ENCODE results near the gene ATP11A. TPM values are rescaled to one million over a fixed set of nuclear protein-coding genes. Genes with fewer than 3 reads are reported as not detected.

Gene ATP11A
- total and polyA plus RNA-seq, 11 donors: 20.5 to 146 (median 91.2) TPM

GRCh38 chr13:112851107-112852038, 161.5 kb downstream of the ATP11A start:
- Histone ChIP-seq H3K27me3 (no peaks in the 10 kb centered on the region), H3K4me3 (no peak overlapping the region), H3K4me1 (no peaks in the 10 kb centered on the region), H3K9me3 (peaks cover 0 to 16% (median 0%) of the 10 kb centered on the region in 12 donors), H3K36me3 (peaks cover 0 to 89% (median 75%) of the 10 kb centered on the region in 9 donors), H3K27ac (no peak overlapping the region)
- ATAC-seq: no peak
- no peak for TF ChIP-seq CTCF (IDR thresholded peaks at IDR 0.05)
- TF ChIP-seq POLR2A (IDR thresholded peaks at IDR 0.05): no peak
- intact Hi-C loops (cut with DNase I): no loop called here
- DNase-seq: no peak
- WGBS, 4 donors: 93 to 97% (median 94%) methylated on average over 13 of the region's 13 CpGs

GRCh38 chr13:112852392-112852791, 162.6 kb downstream of the ATP11A start:
- peaks cover 0 to 91% (median 81%) of the 10 kb centered on the region in 9 donors for H3K36me3 ChIP-seq
- DNase-seq (no peak), ATAC-seq (no peak)
- intact Hi-C loops (cut with DNase I): no loop called here
- no peaks in the 10 kb centered on the region for H3K4me1 ChIP-seq
- H3K27ac ChIP-seq: no peak overlapping the region
- WGBS, 4 donors: 87 to 95% (median 92%) methylated on average over 15 of the region's 15 CpGs
- no peak overlapping the region for H3K4me3 ChIP-seq
- peaks cover 0 to 11% (median 0%) of the 10 kb centered on the region in 12 donors for H3K9me3 ChIP-seq
- TF ChIP-seq POLR2A (IDR thresholded peaks at IDR 0.05) (no peak), CTCF (IDR thresholded peaks at IDR 0.05) (no peak)
- H3K27me3 ChIP-seq: no peaks in the 10 kb centered on the region

GRCh38 chr13:112852808-112853207, 163.0 kb downstream of the ATP11A start:
- DNase-seq (no peak), ATAC-seq (no peak)
- 96 to 98% (median 97%) methylated on average over 10 of the region's 10 CpGs for WGBS, 4 donors
- Histone ChIP-seq H3K27me3 (no peaks in the 10 kb centered on the region), H3K36me3 (peaks cover 0 to 92% (median 85%) of the 10 kb centered on the region in 9 donors), H3K4me1 (no peaks in the 10 kb centered on the region), H3K4me3 (no peak overlapping the region), H3K9me3 (peaks cover 0 to 7% (median 0%) of the 10 kb centered on the region in 12 donors), H3K27ac (no peak overlapping the region)
- intact Hi-C loops (cut with DNase I): no loop called here
- TF ChIP-seq POLR2A (IDR thresholded peaks at IDR 0.05) (no peak), CTCF (IDR thresholded peaks at IDR 0.05) (no peak)

GRCh38 chr13:112854321-112854720, 164.5 kb downstream of the ATP11A start:
- Histone ChIP-seq H3K27me3 (no peaks in the 10 kb centered on the region), H3K4me3 (no peak overlapping the region), H3K9me3 (no peaks in the 10 kb centered on the region), H3K27ac (no peak overlapping the region), H3K4me1 (no peaks in the 10 kb centered on the region), H3K36me3 (peaks cover 0 to 100% (median 92%) of the 10 kb centered on the region in 9 donors)
- TF ChIP-seq POLR2A (IDR thresholded peaks at IDR 0.05) (no peak), CTCF (IDR thresholded peaks at IDR 0.05) (no peak)
- DNase-seq: no peak
- ATAC-seq: no peak
- intact Hi-C loops (cut with DNase I): no loop called here
- 91 to 97% (median 95%) methylated on average over 21 to 25 of the region's 25 CpGs for WGBS, 4 donors
